ENCODE measurements around the gene MBTD1.

Gene MBTD1

DNA sequence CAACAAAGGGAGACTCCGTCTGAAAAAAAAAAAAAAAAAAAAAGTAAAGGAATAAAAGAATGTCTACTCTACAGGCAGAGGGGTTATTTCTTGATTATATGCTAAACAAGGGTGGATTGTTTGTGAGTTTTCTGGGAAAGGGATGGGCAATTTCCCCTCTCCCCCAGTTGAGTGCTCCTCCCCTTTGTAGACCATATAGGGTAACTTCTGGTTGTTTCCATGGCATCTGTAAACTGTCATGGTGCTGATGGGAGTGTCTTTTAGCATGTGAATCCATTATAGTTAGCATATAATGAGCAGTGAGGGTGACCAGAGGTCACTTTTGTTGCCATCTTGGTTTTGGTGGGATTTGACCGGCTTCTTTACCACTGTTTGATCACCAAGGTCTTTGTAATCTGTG, 110.7 kb downstream of the MBTD1 start:
- no peak for DNase-seq

DNA sequence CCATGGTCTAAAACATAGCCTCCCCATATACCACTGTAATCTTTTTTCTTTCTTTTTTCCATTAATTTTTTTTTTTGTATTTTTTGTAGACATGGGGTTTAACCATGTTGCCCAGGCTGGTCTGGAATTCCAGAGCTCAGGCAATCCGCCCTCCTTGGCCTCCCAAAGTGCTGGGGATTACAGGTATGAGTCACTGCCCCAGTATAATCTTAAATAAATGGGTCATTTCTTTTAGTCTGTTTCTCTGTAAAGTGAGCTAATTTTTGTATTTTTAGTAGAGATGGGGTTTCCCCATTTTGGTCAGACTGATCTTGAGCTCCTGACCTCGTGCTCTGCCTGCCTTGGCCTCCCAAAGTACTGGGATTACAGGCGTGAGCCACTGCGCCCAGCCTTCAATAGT, 112.2 kb downstream of the MBTD1 start:
- DNase-seq: no peak

DNA sequence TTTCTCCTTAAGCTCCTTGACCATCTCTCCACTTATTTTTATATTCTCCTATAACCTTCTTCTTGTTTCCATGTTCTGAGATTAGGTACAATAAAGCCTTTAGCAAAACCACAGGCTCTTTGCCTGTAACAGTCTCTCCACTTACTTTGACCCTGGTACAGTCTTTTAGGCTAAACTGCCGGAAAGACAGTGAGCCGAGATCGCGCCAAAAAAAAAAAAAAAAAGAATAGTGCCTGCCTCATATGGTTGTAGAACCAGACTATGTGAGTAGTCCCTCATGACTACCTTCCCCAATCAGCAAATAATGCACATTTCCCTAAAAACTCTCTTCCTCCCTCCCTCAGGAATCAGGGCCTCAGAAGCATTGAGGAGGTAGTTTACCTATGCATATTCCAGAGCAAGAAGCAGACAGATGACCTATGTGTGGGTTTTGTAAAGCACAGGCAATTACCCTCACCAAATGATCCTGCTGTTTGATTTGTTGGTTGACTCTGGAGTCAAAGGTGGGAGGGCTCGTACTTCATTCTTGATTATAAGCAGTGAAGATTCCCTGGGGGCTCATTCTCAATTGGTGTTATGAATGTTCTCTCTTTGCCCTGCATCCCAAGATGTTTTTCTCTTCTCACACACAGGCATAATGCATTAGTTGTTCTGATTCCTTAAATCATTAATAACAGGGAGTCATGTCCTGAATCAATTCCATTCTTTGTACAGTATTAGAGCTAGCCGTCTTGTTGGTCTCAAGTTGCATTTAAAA, 115.4 kb downstream of the MBTD1 start:
- DNase-seq: no peak

DNA sequence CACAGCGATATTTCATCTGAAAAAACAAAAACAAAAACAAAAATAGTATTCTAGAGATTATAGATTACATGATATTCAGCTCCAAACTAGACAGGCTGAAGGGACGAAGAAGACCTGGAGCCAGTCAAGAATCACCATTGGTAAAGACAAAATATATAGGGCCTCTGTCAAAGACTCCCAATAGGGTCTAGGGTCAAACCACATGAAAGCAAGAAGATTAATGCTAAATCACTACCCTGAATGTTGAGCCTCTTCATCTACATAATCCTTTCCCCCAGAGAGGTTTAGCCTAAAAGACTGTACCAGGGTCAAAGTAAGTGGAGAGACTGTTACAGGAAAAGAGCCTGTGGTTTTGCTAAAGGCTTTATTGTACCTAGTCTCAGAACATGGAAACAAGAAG, 117.3 kb downstream of the MBTD1 start:
- DNase-seq: no peak

DNA sequence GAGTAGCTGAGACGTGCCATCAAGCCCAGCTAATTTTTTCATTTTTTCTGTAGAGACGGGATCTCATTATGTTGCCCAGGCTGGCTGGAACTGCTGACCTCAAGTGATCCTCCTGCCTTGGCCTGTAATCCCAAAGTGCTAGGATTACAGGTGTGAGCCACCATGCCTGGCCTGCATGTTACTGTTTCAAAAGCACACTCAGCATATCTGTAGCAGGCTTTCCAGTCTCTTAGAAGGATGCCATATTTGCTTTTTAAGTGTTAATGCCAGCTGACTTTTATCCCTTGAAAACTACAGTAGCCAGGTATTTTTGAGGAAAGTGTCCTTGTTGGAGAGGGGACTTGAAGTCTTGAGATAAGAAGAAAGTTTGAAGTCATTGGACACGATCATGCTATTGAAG, 123.9 kb downstream of the MBTD1 start:
- no peak for DNase-seq

DNA sequence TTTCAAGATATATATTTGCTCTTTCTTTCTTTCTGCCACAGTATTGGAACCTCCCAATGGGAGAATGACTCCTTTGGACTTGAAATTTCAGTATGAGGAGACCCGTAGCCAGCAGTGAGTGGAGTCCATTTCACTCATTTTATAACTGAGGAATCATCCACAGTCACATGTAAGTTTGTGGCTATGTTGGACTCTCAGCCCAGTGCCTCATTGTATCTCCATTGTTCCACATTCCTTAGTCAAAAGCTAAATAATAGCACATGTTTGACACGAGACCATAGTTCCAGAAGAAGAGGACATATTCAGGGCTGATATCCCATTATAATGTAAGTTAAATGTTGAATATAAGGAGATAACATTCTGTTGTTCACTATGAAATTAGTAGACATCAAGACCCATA, 126.5 kb downstream of the MBTD1 start:
- no peak for DNase-seq

DNA sequence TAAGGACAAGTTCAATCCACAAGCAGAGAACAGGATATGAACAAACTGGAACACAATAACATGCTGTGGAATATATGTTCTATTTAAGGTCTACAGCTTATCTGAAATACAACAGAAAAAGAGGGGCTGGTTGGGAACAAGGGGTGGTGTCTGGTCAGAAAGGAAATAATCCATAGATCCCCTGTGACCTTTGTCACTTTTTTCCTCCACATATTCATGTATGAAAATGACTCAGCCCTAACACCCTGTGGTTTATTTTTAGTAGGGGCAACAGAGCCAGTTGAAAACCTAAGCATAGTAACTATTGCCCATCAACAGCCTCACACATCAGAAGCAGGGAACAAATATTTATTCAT, 126.9 kb downstream of the MBTD1 start:
- no peak for DNase-seq

DNA sequence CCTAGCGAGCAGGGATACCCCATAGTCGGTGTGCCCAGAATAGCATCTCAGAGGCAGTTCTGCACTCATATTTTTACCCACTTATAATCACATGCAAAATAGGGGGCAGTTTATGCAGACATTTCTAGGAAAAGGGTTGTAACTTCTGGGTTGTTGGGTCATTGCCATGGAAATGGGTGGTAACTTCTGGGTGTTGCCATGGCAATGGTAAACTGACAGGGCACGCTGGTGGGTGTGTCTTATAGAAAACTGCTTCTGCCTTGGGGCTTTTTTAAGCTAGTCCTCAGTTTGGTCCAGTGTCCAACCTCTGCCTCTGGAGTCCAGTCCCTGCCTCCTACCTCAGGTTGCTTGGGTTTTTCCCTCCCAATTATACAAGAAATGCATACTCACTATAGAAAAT, 131.8 kb downstream of the MBTD1 start:
- no peak for DNase-seq
